HG03135 (cell line): Measurements from ENCODE around the gene ASZ1.

Experiments
- ATAC-seq: cut with Tn5 transposase; IDR thresholded peaks from one replicate; pipeline ENCODE4 v1.9.1; 2021; ENCODE audit warnings: mild to moderate bottlenecking, moderate library complexity; ENCODE audit not compliant: unreplicated experiment

ASZ1 gene

GRCh38 chr7:117403737-117404136, 23.6 kb downstream of the ASZ1 start:
- ATAC-seq: no peak

GRCh38 chr7:117402109-117402508, 25.2 kb downstream of the ASZ1 start:
- ATAC-seq: no peak

DNA sequence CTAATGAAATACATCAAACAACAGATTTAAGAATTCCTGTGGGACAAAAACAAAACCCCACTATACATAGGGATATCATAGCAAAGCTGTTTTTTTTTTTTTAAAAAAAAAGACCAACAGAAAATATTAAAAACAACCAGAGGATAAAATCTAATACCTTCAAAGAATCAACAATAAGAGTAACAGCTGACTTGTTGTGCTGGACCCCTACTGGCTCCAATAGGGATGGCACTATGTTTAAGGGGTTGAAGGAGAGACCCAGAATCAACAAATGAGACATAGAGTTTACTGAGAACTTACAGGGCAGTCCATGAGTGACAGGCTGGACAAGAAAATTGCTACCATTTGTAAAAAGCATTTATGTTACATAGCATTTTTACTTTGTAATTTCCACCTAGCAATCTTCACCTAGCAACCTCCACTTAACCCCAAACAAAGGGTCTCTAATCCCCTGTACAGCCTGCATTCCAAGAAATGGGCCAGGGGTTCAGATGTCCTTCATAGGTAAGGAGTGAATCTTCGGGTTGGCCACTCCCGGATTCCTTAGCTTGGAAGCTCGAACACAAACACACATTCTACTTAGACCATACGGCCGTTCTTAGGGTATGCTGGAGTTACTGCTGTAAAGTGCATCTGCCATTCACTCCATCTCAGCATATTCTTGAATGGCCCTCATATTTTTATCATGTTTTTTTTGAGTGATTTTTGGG, 25.8 kb downstream of the ASZ1 start:
- no peak for ATAC-seq

GRCh38 chr7:117399820-117400422, 27.4 kb downstream of the ASZ1 start:
- ATAC-seq: no peak

DNA sequence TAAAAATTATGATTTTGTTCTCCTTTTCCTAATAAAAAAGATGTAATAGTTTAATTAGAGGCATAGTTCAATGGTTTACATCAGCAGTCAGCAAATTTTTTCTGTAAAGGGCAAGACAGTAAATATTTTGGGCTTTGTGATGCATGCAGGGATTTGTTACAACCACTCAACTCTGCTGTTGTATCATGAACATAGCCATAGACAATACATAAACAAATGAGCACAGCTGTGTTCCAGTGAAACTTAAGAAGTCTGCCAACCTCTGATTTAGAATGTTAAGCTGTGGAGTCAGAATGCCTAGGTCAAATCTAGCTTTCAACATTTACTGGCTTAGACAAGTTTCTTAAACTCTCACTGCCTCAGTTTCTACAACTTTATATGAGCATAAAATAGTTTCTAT, 31.6 kb downstream of the ASZ1 start:
- no peak for ATAC-seq

- ATAC-seq: no peak
Measured at GRCh38 chr7:117393781-117394180, 33.5 kb downstream of the ASZ1 start.

- no peak for ATAC-seq
Measured at GRCh38 chr7:117389871-117390270, 37.4 kb downstream of the ASZ1 start.

GRCh38 chr7:117386110-117386706, 41.1 kb downstream of the ASZ1 start:
- ATAC-seq: no peak

DNA sequence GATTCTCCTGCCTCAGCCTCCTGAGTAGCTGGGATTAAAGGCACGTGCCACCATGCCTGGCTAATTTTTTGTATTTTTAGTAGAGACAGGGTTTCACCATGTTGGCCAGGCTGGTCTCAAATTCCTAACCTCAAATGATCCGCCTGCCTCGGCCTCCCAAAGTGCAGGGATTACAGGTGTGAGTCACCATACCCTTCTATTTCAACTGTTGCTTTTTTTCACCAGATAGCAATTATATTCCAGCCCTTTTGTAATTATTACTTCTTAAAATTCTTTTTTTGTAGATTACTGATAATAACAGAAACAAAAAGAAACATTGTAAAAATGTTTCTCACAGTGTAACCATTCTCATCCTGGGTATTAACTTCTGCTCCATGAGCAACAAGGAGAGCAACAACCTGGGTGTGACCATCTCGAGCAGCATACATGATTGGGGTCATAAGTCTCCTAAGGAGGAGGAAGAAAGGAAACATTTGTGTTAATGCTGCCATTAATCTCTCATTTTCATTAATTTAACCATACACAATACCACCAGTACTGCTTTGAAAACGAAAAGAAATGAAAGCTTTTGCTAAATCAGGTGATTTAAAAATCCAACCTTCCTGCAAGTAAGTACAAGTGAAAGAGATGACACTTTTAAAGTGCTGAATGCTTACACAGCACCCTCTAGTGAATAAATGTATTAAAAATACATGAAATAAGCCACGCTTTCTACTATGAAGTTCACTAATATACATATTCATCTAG, 41.8 kb downstream of the ASZ1 start:
- peak; percentile 59 for ATAC-seq

GRCh38 chr7:117384688-117385362, 42.5 kb downstream of the ASZ1 start:
- ATAC-seq: no peak

DNA sequence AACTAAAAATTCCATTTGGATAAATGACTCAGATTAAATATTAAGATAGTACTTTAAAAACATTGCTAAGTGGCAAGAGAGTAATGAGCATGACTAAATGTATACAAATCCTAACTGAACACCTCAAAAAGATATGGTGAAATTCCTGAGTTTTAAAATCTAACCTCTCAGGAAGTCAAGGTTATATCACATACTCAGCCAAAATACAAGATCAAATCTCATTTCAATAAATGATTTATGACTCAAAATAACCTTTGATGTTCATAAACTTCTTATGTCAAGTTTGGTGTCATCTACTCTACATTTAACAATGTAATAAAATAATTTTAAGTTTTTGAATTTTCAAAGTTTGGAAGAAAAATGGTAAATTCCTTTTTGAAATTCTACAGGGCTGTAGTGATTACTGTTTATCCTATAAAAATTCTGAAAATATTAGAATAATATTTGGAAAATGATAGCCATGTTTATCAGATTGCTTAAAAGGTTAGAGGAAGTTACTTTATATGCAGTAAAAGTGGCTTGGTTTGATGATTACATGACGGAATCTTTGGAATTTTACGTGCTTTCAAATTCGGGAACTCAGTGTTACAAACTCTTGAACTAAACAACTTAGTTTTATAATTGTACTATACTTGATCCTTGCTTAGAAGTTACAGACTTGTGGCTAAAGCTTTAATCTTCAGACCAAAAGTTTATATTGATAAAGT, 43.7 kb downstream of the ASZ1 start:
- ATAC-seq: no peak

DNA sequence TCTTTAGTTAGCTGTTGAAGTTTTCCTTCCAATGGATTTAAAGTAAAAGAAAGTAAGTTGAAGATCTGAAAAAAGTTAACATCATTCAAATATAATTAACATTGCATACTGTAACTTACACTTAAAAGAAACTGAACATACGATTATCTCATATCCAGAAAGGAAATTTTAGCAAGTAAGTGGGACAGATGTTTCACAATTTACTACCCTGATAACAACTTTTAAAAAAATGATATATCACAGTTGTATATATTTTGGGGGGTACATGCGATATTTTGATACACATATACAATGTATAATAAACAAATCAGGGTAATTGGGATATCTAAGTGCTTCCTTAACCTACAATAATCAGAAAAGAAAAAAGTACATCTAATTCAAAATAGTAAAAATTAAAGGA, 44.2 kb downstream of the ASZ1 start:
- no peak for ATAC-seq

GRCh38 chr7:117381362-117381761, 45.9 kb downstream of the ASZ1 start:
- no peak for ATAC-seq

DNA sequence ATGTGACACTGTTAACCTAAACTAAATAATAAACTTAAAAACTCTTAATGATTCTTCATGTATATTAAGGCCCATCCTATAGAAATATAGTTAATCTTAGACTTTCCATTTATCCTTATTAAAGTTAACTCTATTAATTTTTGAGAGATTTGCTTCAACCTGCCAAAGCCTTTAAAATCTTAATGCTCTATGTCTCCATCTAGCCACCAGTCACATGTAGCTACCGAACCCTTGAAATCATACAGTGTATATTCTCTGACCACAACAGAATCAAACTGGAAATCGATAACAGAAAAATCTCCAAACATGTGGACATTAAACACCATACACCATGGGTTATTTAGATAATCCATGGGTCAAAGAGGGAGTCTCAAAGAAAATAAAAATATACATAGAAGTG, 51.9 kb downstream of the ASZ1 start:
- no peak for ATAC-seq

DNA sequence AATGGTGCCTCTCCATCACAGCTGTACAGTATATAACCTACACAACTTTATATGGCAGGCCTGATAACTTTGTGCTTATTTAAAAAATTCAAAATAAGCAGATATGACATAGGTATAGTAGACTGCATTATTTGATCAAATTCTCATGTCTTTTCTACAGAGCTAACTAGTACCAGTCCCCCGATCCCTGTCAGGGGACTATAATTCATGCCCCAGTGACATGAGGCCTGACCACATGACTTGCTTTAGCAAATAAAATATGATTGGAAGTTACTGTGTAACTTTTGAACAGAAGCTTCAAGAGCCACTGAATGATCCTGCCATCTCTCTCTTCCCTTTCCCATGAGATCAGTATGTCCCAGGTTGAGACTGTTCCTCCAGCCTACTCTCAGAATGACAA, 55.2 kb downstream of the ASZ1 start:
- ATAC-seq: no peak

- no peak for ATAC-seq
Measured at GRCh38 chr7:117364339-117365080, 62.8 kb downstream of the ASZ1 start.

GRCh38 chr7:117362294-117362888, 64.9 kb downstream of the ASZ1 start:
- ATAC-seq: no peak

DNA sequence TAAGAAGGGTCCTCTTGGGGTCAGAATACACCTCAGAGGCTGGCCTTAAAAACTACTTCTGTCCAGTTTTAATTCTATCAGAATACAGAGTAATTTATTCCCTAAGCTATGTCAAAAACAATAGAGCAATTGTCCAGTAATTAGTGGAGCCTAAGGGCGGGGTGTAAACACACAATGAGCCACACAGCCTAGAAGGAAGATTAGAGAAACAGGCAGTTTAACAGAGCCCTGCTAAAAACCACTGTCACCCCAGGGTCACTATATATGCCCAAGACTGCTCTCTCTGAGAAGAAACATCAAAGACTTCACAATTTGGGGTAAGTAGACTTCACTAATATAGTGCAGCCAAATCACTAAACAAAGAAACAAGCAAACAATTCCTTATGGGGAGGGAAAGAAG, 77.3 kb downstream of the ASZ1 start:
- ATAC-seq: no peak

DNA sequence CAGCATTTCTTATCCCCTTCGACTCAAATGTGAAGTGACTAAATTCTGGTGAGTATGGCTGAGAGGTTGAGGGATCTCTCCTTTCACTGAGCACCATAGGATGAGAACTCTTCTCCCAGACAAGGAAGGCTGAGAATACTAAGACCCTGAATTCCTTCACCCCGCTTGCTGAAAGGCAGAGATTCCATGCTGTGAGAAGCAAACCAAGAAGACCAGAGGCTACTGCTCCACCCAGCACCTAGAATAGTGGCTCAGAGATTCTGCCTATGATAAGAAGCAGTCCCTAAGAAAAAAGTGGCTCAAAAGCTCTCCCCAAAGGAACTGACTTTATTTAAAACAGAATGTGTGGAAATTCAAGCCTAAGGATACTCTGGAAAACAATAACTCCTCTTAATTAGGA, 77.7 kb downstream of the ASZ1 start:
- no peak for ATAC-seq
